GM23248 (cell line): ENCODE data around the gene FAM131B.

Source experiments
- EZH2 ChIP-seq: fragments of 200-600 bp; sonication (generic); IDR thresholded peaks from 2 replicates; pipeline ENCODE4 v1.6.1; 2018; ENCODE audit warnings: antibody characterized with exemption, mild to moderate bottlenecking; ENCODE audit not compliant: insufficient read depth, poor library complexity, severe bottlenecking
- EZH2phosphoT487 ChIP-seq: fragments of 200-600 bp; sonication (generic); IDR thresholded peaks from 2 replicates; pipeline ENCODE4 v1.6.1; 2018; ENCODE audit warnings: antibody characterized with exemption, moderate library complexity, mild to moderate bottlenecking, low read depth; ENCODE audit not compliant: insufficient read depth

DNA sequence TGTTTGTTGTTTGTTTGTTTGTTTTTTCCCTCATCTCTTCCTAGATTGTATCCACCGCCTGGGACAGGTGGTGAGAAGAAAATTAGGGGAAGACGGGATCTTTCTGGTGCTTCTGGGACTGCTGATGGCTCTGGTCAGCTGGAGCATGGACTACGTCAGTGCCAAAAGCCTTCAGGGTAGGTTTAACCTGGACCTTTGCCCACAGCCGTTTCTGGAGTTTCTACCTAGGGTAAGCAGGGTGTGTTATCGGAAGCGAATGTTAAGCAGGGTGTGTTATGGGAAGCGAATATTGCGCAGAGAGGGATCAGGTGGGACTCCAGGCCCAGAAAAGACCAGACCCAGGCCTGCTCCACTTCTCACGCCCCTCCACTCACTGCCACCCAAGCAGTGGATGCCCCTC, 41.9 kb downstream of the FAM131B start:
- TF ChIP-seq EZH2 (no peak), EZH2phosphoT487 (no peak)
